Measurements from ENCODE around the gene NFATC1.

- TF ChIP-seq CTCF (IDR thresholded peaks at IDR 0.05) (no peak), EP300 (IDR thresholded peaks at IDR 0.05; ENCODE audit: low read depth) (no peak)
Observed at GRCh38 chr18:79547413-79548076, 151.8 kb downstream of the NFATC1 start.

Measured in transverse colon (tissue), 3 donors.